GM12874 (cell line): ENCODE measurements around the gene SREBF1.

ENCODE experiments used
- TF ChIP-seq, protein P1 (sequence below): IDR thresholded peaks from 2 replicates; pipeline ENCODE4 v1.5.1; 2011; ENCODE audit warnings: low read depth, mild to moderate bottlenecking, control low read depth, low read length, moderate library complexity; ENCODE audit not compliant: insufficient read depth

The SREBF1 gene

DNA sequence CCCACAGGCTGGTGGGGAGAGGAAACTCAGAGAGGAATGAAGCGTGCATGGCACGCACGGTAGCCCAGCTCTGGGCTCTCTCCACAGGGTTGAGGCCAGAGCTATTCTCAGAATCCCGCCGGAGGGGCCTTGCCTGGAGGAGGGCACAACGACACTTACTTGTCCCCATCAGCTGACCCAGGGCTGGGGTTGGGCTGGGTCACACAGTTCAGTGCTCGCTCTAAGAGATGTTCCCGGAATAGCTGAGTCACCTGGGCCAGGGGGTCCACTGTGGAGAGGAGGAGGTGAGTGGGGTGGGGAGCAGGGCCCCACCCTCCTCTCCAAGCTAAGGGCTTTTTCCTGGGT is 21.8 kb downstream of the SREBF1 start:
- TF ChIP-seq, protein P1, sequence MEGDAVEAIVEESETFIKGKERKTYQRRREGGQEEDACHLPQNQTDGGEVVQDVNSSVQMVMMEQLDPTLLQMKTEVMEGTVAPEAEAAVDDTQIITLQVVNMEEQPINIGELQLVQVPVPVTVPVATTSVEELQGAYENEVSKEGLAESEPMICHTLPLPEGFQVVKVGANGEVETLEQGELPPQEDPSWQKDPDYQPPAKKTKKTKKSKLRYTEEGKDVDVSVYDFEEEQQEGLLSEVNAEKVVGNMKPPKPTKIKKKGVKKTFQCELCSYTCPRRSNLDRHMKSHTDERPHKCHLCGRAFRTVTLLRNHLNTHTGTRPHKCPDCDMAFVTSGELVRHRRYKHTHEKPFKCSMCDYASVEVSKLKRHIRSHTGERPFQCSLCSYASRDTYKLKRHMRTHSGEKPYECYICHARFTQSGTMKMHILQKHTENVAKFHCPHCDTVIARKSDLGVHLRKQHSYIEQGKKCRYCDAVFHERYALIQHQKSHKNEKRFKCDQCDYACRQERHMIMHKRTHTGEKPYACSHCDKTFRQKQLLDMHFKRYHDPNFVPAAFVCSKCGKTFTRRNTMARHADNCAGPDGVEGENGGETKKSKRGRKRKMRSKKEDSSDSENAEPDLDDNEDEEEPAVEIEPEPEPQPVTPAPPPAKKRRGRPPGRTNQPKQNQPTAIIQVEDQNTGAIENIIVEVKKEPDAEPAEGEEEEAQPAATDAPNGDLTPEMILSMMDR = no peak

DNA sequence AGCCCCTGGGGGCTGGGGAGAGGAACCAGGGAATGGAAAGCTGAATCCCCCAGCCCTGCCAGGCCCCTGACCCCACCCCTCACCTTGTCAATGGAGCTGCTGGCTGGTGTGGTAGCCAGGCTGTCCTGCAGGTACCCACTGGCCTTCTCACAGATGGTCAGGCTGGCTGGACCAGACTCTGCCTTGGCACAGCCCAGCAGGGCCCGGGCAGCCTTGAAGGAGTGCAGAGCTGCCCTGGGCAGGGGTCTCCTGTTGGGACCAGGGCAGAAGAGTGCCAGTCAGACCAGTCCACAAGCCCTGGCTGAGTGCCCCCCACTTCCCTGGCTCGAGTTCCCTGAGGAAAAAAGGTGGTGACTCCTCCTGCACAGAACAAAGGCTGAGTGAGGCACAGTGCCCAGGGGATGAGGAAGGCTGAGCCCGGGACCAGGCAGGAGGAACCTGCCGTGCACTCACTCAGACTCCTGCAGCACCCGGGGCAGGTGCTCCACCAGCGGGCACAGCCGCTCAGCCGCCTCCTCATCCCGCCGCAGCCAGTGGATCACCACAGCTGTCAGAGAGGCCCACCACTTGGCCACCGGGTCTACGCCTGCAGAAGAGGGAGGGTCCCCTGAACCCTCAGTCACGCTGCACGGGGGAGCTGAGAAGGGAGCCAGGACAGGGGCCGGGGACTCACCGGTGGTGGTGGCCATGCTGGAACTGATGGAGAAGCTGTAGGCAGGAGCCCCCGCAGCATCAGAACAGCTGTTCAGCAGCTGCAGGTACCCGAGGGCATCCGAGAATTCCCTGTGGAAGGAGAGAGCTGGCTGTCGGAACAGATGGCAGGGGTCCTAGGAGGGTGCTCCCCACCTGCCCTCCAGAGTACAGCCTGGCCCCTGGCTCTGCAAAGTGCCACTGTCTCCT is 22.4 kb downstream of the SREBF1 start:
- TF ChIP-seq, protein P1 = no peak

DNA sequence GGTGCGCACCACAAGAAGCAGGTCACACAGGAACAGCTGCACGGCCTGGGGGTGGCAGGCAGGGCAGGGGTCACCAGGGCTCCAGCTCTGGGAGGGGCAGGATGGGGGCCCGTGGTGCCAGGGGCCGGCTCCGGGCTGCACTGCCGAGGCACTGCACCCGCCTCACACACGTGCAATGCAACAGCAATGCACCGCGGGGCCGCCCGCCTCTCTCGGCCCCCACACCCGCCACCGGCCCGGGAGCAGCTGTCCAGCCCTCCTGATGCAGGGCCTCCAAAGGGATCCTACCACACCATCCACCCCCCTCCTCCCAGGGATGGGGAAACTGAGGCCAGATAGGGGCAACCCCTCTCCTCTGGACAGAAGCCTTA is 23.1 kb downstream of the SREBF1 start:
- TF ChIP-seq, protein P1 = no peak

DNA sequence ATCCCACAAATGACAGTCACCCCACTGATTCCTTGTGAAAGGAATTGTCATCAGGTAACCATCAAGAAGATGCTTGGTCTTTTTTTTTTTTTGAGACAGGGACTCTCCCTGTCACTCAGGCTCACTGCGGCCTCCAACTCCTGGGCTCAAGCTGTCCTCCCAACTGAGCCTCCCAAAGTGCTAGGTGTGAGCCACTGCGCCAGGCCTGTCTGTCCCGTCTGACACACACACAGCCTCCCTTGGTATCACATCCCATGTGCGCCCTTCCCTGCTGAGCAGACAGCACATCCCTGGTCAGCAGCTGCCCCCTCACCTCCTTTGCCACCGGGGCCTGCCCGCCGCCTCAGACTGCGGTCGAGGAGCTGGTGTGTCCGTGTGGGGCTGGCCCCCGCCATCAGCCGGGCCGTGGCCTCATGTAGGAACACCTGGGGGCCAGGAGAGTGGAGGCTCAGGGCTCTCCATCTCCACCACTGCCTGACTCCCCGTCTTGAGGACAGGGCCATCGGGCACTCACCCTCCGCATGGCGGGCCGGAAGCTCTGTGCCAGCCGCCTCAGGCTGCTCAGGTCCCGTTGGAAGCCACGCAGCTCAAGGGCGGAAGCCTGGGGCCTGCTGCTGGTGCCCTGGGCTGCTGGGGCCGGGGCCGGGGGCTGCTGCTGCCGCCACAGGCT is 23.6 kb downstream of the SREBF1 start:
- TF ChIP-seq, protein P1 = no peak

DNA sequence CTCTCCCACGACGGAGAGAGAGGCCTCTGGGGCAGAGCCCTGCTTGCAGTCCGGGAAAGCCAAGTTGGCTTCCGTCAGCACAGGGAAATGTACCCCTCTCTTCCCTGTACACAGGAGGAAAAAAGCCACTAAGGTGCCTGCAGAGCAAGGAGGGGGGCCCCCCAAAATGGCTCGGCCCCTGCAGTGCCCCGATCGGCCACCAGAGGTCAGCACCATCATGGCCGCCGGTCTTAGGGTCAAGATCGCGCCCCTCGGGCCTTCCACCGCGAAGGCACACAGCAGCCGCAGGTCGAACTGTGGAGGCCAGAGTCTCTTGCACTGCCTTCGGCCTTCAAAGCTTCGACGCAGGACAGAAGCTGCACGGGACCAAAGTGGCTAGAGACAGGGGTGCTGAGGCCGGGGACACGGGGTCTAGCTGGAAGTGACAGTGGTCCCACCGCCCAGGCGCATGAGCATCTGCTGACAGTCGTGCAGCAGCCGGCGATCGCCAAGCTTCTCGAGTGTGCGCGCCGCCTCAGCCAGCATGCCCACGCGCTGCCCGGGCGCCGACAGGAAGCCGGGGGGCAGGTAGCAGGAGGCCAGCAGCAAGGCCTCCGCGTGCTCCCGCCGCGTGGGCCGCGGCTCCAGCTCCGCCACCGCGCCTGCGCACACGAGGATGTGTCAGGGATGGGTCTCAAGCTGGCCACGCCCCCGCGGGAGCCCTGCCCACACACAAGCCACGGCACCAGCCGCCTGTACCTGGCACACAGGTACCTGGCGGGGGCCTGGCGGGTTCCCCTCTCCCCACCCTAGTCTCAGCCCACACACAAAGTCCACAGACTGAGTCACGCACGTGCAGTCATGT is 24.4 kb downstream of the SREBF1 start:
- TF ChIP-seq, protein P1 = peak; percentile 99

DNA sequence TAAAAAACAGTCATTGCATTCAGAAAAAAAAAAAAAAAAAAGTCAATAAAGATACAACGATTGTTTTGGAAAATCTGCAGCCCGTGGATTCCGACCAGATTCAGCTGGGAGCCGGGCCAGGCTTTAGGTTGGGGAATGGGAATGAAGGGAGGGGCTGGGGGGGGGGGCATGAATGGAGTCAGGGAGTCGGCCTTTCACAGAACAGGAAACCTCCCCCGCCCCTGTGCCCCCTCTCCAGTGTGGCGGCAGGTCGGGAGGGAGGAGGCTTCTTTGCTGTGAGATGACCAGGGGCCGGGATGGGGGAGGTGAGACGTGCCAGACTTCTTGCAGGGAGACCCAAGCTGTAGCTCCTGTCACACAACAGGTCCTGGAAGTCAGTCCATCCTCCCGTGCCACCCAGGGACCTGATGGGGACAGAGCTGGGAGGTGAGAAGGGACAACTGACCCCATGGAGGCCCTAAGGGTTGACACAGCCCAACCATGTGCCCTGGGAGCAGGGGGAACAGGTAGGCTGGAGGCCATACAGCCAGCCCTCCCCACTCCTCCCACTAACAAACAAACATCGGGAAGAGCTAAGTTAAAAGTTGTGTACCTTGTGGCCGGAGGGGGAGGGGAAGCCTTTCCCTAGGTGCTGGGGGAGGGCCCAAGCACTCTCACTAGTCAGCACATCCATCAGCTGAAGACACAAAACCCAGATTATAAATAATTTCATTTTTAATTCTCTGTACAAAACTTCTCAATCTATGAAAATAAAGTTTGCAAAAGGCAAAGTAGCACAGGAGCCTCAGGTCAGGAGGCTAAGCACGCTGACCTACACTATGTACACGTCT is 25.2 kb downstream of the SREBF1 start:
- TF ChIP-seq, protein P1 = no peak
